HG02610 (cell line): ENCODE measurements around the gene AGPAT1.
"Not testable (repeated sequence)": the region's sequence is repeated elsewhere in the genome, so short reads cannot be mapped to it uniquely, and the experiment has no call there.

Source experiments
- ATAC-seq: cut with Tn5 transposase; IDR thresholded peaks from one replicate; pipeline ENCODE4 v1.9.1; 2021; ENCODE audit warnings: mild to moderate bottlenecking, moderate library complexity; ENCODE audit not compliant: unreplicated experiment

Gene AGPAT1

GRCh38 chr6:32175711-32176475, at the start of gene AGPAT1:
AGPAT1 (minus strand) TSS chr6:32176084; CDS start chr6:32171496, 4,588 bp downstream.
- ATAC-seq, result peak; percentile 48

GRCh38 chr6:32224696-32225095, 48.8 kb upstream of the AGPAT1 start:
- ATAC-seq, result peak; percentile 70

- no peak for ATAC-seq
Measured at GRCh38 chr6:32223258-32224235, 47.7 kb upstream of the AGPAT1 start, which contains the start of gene NOTCH4. NOTCH4 (minus strand) TSS chr6:32224067; CDS start chr6:32223928, 139 bp downstream.

GRCh38 chr6:32222333-32223230, 46.7 kb upstream of the AGPAT1 start:
- no peak for ATAC-seq

- ATAC-seq, result no peak
Measured at GRCh38 chr6:32220021-32220420, 44.1 kb upstream of the AGPAT1 start.

- ATAC-seq, result no peak
Measured at GRCh38 chr6:32218167-32218566, 42.3 kb upstream of the AGPAT1 start.

GRCh38 chr6:32216998-32217397, 41.1 kb upstream of the AGPAT1 start:
- ATAC-seq, result no peak

GRCh38 chr6:32216285-32216684, 40.4 kb upstream of the AGPAT1 start:
- no peak for ATAC-seq

- no peak for ATAC-seq
Measured at GRCh38 chr6:32215617-32216016, 39.7 kb upstream of the AGPAT1 start.

- ATAC-seq, result no peak
Measured at GRCh38 chr6:32214126-32214525, 38.2 kb upstream of the AGPAT1 start.

GRCh38 chr6:32213649-32214048, 37.8 kb upstream of the AGPAT1 start:
- ATAC-seq, result no peak

- ATAC-seq, result no peak
Measured at GRCh38 chr6:32212076-32212760, 36.3 kb upstream of the AGPAT1 start.

GRCh38 chr6:32211432-32211831, 35.5 kb upstream of the AGPAT1 start:
- ATAC-seq, result not testable (repeated sequence)

- no peak for ATAC-seq
Measured at GRCh38 chr6:32210191-32210601, 34.3 kb upstream of the AGPAT1 start.

- no peak for ATAC-seq
Measured at GRCh38 chr6:32208996-32209395, 33.1 kb upstream of the AGPAT1 start.

GRCh38 chr6:32204268-32204715, 28.4 kb upstream of the AGPAT1 start:
- no peak for ATAC-seq

GRCh38 chr6:32203426-32204267, 27.8 kb upstream of the AGPAT1 start:
- ATAC-seq, result no peak

- ATAC-seq, result no peak
Measured at GRCh38 chr6:32202186-32202585, 26.3 kb upstream of the AGPAT1 start.
